Omental fat pad (tissue), 4 donors: Measurements from ENCODE around the gene BDH1. TPM values are rescaled to one million over a fixed set of nuclear protein-coding genes. Genes with fewer than 3 reads are reported as not detected.
"Not testable (repeated sequence)": the region's sequence is repeated elsewhere in the genome, so short reads cannot be mapped to it uniquely, and the experiment has no call there.

ENCODE experiments used
- ATAC-seq: fragments of 150-250 bp; one replicate; pipeline ENCODE4 v1.9.1; 2016; ENCODE audit warnings: mild to moderate bottlenecking, moderate library complexity; ENCODE audit not compliant: low FRiP score
- DNase-seq: peaks from one replicate; pipeline ENCODE4 v3.0.0-alpha.2; 2019; ENCODE audit warnings: low spot score
- total RNA-seq, 4 donors: library from RNA; depleted of rRNA; stranded (reverse); fragments of >200 nt; gene quantifications; one replicate each; pipeline ENCODE4 v1.1.0, GENCODE V29; 2016
- TF ChIP-seq, protein P1 (sequence below), 3 donors: fragments of 450-650 bp; IDR thresholded peaks; one replicate each; pipeline ENCODE4 v1.5.1; 2016 to 2017; ENCODE audit warnings: antibody characterized with exemption in 3 of 3, mild to moderate bottlenecking in 3 of 3, moderate library complexity in 2 of 3

BDH1 gene
- total RNA-seq, result 10 to 100 TPM; 11.9 to 24.9 (median 16.1) TPM

DNA sequence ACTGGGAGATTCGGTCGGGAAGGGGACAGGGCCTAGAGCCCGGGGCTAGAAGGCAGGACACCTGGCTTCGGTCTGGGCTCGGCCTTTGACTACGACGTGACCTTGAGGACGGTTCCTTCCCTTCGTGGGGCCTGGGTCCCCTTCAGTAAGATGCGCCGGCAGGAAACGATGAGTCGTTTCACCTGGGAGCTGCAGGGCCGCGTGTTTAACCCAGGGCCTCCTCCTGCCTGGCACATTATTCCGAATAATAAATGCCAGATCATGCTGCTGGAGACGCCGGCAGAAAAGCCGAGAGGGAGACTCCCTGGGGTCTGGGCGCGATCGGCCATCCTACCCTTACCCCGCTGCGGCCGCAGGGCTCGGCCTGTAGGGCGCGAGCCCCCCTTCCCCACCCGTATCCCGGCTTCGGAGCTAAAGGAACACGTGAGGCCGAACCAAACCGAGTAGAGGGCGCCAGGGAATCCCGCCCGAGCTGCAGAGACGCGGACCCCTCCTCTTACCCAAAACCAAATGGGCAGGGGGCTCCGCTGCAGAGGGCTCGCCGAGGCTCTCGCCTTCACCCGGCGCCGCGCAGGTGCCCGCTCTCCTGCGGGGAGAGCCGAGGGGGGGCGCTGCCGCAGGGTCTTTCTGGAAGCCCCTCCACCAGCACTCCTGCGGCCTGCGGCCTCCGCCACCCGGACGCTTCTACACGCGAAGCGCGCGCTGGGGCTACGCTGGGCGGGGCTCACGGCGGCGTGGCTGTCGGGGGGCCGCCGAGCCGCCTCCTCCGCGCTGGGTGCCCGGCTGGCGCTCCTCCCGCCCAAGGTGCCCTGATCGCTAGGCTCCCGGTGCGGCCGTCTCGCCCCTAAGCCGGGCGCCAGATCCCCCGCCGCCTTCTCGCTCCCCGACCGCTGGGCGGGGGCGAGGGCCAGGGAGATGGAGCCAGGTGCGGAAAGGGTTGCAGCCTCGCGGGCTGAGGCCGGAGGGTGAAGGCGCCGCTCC lies at the start of gene BDH1:
Gene BDH1, minus strand, starts transcription at position 688 of the 981 bp plus-strand sequence. CDS start 9,525 bp downstream, outside the sequence.
- TF ChIP-seq, protein P1, sequence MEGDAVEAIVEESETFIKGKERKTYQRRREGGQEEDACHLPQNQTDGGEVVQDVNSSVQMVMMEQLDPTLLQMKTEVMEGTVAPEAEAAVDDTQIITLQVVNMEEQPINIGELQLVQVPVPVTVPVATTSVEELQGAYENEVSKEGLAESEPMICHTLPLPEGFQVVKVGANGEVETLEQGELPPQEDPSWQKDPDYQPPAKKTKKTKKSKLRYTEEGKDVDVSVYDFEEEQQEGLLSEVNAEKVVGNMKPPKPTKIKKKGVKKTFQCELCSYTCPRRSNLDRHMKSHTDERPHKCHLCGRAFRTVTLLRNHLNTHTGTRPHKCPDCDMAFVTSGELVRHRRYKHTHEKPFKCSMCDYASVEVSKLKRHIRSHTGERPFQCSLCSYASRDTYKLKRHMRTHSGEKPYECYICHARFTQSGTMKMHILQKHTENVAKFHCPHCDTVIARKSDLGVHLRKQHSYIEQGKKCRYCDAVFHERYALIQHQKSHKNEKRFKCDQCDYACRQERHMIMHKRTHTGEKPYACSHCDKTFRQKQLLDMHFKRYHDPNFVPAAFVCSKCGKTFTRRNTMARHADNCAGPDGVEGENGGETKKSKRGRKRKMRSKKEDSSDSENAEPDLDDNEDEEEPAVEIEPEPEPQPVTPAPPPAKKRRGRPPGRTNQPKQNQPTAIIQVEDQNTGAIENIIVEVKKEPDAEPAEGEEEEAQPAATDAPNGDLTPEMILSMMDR (IDR thresholded peaks at IDR 0.05), result no peak
- peak; percentile 37 for ATAC-seq
- no peak for DNase-seq

DNA sequence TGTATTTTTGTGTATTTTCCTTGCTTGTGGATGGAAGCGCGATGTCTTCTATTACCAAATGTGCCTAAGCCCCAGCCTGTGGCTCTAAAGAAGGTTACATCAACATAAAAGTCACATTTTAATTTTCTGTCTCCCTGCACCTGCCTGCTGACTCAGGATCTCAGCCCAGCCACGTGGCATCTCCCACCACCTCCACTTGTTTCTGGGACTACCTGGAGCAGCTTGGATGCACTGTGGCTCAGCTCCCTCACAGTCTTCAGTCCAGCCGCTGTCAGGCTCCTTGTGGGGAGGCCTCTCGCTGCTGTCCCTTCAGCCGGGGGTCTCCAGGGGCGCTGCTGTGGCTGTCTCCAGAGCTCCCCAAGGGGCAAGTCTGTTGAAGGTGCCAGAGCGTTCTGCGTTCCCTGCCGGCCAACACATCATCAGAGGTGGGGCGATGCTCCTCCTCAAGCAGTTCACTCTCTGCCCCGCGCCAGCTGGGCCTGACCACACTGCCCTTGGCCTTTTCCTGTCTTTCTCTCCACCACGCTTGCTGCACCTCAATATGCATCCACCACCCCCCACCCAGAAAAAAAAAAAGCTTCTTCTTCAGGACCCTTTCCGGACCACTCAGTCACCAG lies 47.7 kb upstream of the BDH1 start:
- DNase-seq (no peak), ATAC-seq (no peak)
- TF ChIP-seq, protein P1 (IDR thresholded peaks at IDR 0.05), result no peak

DNA sequence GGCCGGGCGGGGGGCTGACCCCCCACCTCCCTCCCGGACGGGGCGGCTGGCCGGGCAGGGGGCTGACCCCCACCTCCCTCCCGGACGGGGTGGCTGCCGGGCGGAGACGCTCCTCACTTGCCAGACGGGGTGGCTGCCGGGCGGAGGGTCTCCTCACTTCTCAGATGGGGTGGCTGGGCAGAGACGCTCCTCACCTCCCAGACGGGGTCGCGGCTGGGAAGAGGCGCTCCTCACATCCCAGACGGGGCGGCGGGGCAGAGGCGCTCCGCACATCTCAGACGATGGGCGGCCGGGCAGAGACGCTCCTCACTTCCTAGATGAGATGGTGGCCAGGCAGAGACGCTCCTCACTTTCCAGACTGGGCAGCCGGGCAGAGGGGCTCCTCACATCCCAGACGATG lies 46.6 kb upstream of the BDH1 start:
- not testable (repeated sequence) for ATAC-seq, DNase-seq

DNA sequence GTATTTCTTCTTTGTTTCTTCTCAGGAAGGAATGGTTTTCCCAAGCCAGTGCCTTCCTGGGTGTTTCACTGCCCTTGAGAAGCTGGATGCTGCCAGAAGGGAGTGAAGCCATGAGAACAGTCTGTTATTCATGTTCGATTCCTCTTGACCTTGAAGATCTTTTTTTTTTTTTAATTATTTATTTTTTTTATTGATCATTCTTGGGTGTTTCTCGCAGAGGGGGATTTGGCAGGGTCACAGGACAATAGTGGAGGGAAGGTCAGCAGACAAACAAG lies 45.7 kb upstream of the BDH1 start:
- not testable (repeated sequence) for ATAC-seq, DNase-seq

GRCh38 chr3:197600796-197601565 lies 45.2 kb upstream of the BDH1 start:
- TF ChIP-seq, protein P1 (IDR thresholded peaks at IDR 0.05), result no peak
- no peak for DNase-seq
- no peak for ATAC-seq

DNA sequence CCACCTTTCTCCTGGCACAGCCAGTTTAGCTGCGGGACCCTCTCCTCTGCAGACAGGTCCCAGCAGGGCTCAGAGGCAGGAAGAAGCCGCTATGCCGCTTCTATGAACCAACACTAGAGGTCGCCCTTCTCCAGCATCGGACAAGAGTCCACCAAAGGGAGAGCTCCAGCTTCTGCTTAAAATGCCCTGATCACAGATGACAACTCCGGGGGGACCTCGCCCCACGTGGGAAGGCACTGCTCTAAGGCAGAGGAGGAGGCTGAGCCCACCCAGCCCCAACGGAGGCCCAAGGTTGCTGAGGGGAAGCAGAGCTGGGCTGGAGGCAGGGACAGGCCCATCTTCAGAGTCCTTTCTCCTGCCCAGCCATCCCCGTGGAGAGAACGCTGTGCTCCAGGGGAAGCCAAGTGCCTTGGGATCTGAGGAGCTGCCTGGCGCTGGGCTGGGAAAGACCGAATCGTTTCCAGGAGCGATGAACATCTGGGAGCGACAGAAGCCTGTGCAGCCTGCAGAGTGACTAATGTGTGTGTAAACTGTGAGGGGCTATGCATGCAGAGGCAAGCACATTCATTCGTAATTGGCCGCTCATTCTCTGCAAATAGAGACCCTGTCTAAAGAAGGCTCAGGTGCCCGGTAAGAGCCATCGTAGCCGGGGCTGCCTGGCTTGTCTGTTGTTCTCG lies 43.5 kb upstream of the BDH1 start:
- no peak for DNase-seq
- TF ChIP-seq, protein P1 (IDR thresholded peaks at IDR 0.05), result peak in 1 of 3 donors; percentile 48
- peak; percentile 89 for ATAC-seq

DNA sequence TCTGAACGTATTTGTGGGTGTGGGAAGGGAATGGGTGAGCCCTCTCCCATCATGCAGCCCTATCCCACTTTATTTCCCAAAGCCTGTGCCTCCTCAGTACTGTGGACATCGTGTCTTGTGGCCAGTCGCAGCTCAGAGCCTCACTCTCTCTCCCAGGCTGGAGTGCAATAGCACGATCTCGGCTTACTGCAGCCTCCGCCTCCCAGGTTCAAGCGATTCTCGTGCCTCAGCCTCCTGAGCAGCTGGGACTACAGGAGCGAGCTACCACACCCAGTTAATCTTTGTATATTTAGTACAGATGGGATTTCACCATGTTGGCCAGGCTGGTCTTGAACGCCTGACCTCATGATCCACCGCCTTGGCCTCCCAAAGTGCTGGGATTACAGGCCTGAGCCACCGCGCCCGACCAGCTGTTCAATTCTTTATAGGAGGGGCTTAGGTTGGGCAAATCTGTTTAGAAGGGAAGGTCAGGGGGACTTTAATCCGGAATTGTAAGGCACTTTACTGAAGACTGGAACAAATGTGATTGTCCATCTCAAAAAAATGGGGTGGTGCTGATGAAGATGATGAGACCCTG lies 42.7 kb upstream of the BDH1 start:
- ATAC-seq, result no peak
- no peak for DNase-seq
- TF ChIP-seq, protein P1 (IDR thresholded peaks at IDR 0.05), result no peak
